WERI-Rb-1 (cell line): ENCODE measurements around the gene MYBPC2.
"Not testable (repeated sequence)": the region's sequence is repeated elsewhere in the genome, so short reads cannot be mapped to it uniquely, and the experiment has no call there.

ENCODE experiments used
- DNase-seq: peaks from one replicate; pipeline ENCODE4 v3.0.0-alpha.2; 2020
- H3K27ac ChIP-seq: fragments of 250-450 bp; sonication (Bioruptor Pico); 2 replicates; pipeline ENCODE4 v1.5.1; 2020; ENCODE audit warnings: mild to moderate bottlenecking, moderate library complexity
- H3K27me3 ChIP-seq: fragments of 250-450 bp; sonication (Bioruptor Pico); 2 replicates; pipeline ENCODE4 v1.5.1; 2021; ENCODE audit warnings: mild to moderate bottlenecking, low read depth, moderate library complexity; ENCODE audit not compliant: insufficient read depth, severe bottlenecking
- H3K36me3 ChIP-seq: fragments of 250-450 bp; sonication (Bioruptor Pico); 2 replicates; pipeline ENCODE4 v1.5.1; 2020; ENCODE audit warnings: mild to moderate bottlenecking, moderate library complexity
- H3K4me3 ChIP-seq: 2 replicates; pipeline ENCODE4 v1.5.1; 2011; ENCODE audit warnings: low read depth, mild to moderate bottlenecking, control low read depth, low read length
- H3K9me3 ChIP-seq: fragments of 250-450 bp; sonication (Bioruptor Pico); 2 replicates; pipeline ENCODE4 v1.5.1; 2021; ENCODE audit warnings: mild to moderate bottlenecking, moderate library complexity; ENCODE audit not compliant: severe bottlenecking
- TF ChIP-seq, protein P1 (sequence below): IDR thresholded peaks from 2 replicates; pipeline ENCODE4 v1.5.1; 2011; ENCODE audit warnings: low read depth, mild to moderate bottlenecking, control low read depth, inconsistent platforms, low read length

Gene MYBPC2

DNA sequence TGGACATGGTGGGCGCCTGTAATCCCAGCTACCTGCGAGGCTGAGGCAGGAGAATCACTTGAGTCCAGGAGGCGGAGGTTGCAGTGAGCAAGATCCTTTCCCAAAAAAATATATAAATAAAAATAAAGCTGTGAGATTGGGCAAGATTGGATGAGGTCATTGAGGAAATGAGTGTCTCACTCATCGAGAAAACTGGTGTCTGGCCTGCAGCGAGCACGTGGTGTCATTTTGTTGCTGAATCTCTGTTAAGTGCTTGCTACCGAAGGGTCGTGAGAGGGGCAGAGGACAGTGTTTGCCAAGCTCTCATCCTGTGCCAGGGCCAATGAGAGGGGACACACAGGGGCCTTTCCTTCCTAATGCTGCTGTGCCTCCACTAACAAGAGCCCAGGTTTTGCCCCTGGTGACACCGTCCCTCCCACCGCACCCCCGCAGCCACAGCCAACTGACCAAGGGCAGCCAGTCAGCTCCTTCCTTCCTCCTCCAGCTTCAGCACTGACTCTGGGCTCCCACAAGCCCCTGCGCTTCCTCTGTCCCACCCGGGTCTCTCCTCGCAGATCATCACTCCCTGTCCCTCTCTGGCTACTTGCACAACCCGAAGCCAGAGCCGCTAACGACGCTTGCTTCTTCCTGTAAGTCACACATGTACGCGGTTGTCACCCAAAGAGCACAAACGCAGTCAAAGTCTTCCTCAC is 45.4 kb upstream of the MYBPC2 start:
- Histone ChIP-seq H3K27me3 (no peaks in the 10 kb centered on the region), H3K4me3 (no peak overlapping the region), H3K36me3 (peaks cover 51% of the 10 kb centered on the region), H3K9me3 (no peaks in the 10 kb centered on the region), H3K27ac (no peak overlapping the region)
- TF ChIP-seq, protein P1, sequence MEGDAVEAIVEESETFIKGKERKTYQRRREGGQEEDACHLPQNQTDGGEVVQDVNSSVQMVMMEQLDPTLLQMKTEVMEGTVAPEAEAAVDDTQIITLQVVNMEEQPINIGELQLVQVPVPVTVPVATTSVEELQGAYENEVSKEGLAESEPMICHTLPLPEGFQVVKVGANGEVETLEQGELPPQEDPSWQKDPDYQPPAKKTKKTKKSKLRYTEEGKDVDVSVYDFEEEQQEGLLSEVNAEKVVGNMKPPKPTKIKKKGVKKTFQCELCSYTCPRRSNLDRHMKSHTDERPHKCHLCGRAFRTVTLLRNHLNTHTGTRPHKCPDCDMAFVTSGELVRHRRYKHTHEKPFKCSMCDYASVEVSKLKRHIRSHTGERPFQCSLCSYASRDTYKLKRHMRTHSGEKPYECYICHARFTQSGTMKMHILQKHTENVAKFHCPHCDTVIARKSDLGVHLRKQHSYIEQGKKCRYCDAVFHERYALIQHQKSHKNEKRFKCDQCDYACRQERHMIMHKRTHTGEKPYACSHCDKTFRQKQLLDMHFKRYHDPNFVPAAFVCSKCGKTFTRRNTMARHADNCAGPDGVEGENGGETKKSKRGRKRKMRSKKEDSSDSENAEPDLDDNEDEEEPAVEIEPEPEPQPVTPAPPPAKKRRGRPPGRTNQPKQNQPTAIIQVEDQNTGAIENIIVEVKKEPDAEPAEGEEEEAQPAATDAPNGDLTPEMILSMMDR: no peak
- DNase-seq: no peak

DNA sequence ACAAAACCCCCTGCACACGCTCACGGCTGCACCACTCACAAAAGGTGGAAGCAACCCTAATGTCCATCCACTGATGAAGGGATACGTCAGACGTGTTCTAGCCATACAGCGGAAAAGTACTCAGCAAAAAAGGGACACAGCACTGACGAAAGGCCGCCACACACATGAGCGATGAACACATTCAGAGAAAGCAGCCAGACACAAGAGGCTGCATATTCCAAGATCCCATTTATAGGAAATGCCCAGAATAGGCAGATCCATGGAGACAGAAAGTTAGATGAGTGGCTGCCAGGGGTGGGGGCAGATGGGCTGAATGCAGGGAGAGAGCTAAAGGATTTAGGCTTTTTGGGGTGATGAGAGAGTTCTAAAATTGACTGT is 44.8 kb upstream of the MYBPC2 start:
- H3K36me3 ChIP-seq: peaks cover 51% of the 10 kb centered on the region
- no peak for DNase-seq
- no peaks in the 10 kb centered on the region for H3K9me3 ChIP-seq
- TF ChIP-seq, protein P1: no peak
- no peaks in the 10 kb centered on the region for H3K27me3 ChIP-seq
- H3K27ac ChIP-seq: no peak overlapping the region
- H3K4me3 ChIP-seq: no peak overlapping the region

DNA sequence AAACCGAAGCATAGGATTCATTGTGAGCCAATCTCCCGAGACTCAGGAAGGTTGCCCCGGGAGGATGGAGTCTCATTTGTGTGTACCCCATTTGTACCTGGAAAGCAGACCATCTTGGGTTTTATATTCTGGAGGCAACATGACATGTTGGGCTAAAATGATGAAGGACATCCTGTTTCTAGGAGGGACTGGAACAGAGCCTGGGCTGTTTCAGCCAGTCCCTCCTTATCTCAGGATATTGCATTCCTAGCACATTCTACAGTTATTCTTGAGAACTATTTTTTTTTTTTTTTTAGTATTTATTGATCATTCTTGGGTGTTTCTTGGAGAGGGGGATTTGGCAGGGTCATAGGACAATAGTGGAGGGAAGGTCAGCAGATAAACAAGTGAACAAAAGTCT is 42.4 kb upstream of the MYBPC2 start:
- not testable (repeated sequence) for DNase-seq, H3K27ac ChIP-seq, H3K4me3 ChIP-seq, H3K27me3 ChIP-seq, H3K9me3 ChIP-seq
- peaks cover 57% of the 10 kb centered on the region for H3K36me3 ChIP-seq

DNA sequence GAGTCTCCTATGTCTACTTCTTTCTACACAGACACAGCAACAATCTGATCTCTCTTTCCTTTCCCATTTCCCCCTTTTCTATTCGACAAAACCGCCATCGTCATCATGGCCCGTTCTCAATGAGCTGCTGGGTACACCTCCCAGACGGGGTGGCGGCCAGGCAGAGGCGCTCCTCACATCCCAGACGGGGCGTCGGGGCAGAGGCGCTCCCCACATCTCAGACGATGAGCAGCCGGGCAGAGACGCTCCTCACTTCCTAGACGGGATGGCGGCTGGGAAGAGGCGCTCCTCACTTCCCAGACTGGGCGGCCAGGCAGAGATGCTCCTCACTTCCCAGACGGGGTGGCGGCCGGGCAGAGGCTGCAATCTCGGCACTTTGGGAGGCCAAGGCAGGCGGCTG is 41.7 kb upstream of the MYBPC2 start:
- peaks cover 54% of the 10 kb centered on the region for H3K36me3 ChIP-seq
- not testable (repeated sequence) for DNase-seq, H3K27me3 ChIP-seq, H3K4me3 ChIP-seq, H3K9me3 ChIP-seq, H3K27ac ChIP-seq

DNA sequence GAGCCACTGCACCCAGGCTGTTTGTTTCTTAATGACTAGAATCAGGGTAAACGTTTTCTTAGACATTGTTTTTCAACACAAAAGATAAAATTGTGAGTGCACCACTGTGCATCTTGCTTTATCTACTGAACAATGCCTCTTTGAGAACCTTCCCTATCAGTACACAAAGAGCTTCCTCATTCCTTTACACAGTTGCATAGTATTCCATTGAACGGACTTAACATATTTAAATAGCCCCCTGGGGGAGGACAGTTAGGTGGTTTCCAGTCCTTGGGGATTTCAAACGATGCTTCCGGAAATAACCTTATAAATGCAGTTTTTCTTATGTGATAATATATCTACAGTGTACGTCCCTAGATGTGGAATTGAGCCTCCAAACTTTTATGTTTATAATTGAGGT is 39.9 kb upstream of the MYBPC2 start:
- H3K36me3 ChIP-seq: peaks cover 36% of the 10 kb centered on the region
- no peak for DNase-seq
- TF ChIP-seq, protein P1: no peak
- no peaks in the 10 kb centered on the region for H3K27me3 ChIP-seq
- no peaks in the 10 kb centered on the region for H3K9me3 ChIP-seq
- no peak overlapping the region for H3K27ac ChIP-seq
- no peak overlapping the region for H3K4me3 ChIP-seq

DNA sequence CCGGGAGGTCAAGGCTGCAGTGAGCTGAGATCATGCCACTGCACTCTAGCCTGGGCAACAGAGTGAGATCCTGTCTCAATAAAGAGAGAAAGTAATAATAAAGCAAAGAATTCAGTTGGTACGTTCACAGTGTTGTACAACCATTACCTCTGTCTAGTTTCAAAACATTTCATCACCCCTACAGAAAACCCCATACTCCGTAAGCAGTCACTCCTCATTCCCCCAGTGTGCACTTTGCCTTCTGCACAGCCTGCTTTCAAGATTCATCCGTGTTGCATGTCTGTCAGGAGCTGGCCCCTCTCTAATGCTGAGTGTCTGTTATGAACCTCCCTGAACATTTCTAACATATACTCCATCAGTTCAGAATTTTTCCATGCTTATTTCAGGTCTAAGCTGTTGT is 39.1 kb upstream of the MYBPC2 start:
- no peak for DNase-seq

More for the DNA sequence above, 39.1 kb upstream of the MYBPC2 start:
- Histone ChIP-seq H3K4me3 (no peak overlapping the region), H3K27ac (no peak overlapping the region), H3K36me3 (peaks cover 29% of the 10 kb centered on the region), H3K27me3 (no peaks in the 10 kb centered on the region), H3K9me3 (no peaks in the 10 kb centered on the region)
- TF ChIP-seq, protein P1: no peak
